ENCODE measurements around the gene TACO1. TPM values are rescaled to one million over a fixed set of nuclear protein-coding genes. Genes with fewer than 3 reads are reported as not detected.

The TACO1 gene
- total and polyA plus RNA-seq, 2 of the 4 experiments (the other 2 are of a cell fraction) = 6.5 to 28.8 TPM

GRCh38 chr17:63596856-63597586 lies 3.7 kb upstream of the TACO1 start:
- H3K9me1 ChIP-seq (ENCODE audit: insufficient read depth, low read length) = 0 out of 2 replicates have a peak, but pooled peaks cover 3% of the 10 kb centered on the region
- H2BK15ac ChIP-seq (ENCODE audit: low read depth, low read length) = no peak overlapping the region
- peaks cover 8% of the 10 kb centered on the region for H3K4me1 ChIP-seq (ENCODE audit: control insufficient read depth, insufficient read depth, low read length)
- peaks cover 15% of the 10 kb centered on the region for H3K36me3 ChIP-seq (ENCODE audit: control insufficient read depth, insufficient read depth, low read length)
- no peak overlapping the region for H2BK5ac ChIP-seq (ENCODE audit: low read depth, low read length, poor library complexity, severe bottlenecking)
- ATAC-seq (ENCODE audit: low read depth) (no peak), DNase-seq (no peak)
- no peak overlapping the region for H4K5ac ChIP-seq (ENCODE audit: low read depth, low read length)
- no peaks in the 10 kb centered on the region for H3K9me3 ChIP-seq (ENCODE audit: control insufficient read depth, insufficient read depth, low read length)
- intact Hi-C loops (cut with micrococcal nuclease) = no loop called here
- H2BK20ac ChIP-seq (ENCODE audit: low read depth, low read length) = no peak overlapping the region
- no peak overlapping the region for H3K14ac ChIP-seq (replicated peaks; ENCODE audit: low read depth, low read length)
- H4K8ac ChIP-seq (ENCODE audit: low read depth in 2 of 2, low read length in 2 of 2) = no peak overlapping the region
- no peak overlapping the region for H3K9ac ChIP-seq (ENCODE audit: low read depth, low read length)
- H2BK120ac ChIP-seq (ENCODE audit: low read depth, low read length) = no peak overlapping the region
- H3K18ac ChIP-seq (ENCODE audit: low read depth, low read length) = no peak overlapping the region
- no TSS peak for BruUV-seq (replicated peaks)
- no peak overlapping the region for H3K4me3 ChIP-seq (ENCODE audit: insufficient read depth, low read depth, low read length)
- no peak overlapping the region for H3K56ac ChIP-seq (ENCODE audit: extremely low read depth, insufficient read depth, low read length)
- no peak overlapping the region for H2AK9ac ChIP-seq (replicated peaks; ENCODE audit: low read depth, low read length, poor library complexity)
- dilution Hi-C loops (cut with HindIII; ENCODE audit: low sequenced_read_pairs, unreplicated experiment) = no loop called here
- H3K23ac ChIP-seq (ENCODE audit: low read depth, low read length) = no peak overlapping the region
- no peak overlapping the region for H2AK5ac ChIP-seq (ENCODE audit: low read depth, low read length)
- WGBS, 2 experiments (ENCODE audit: extremely low coverage in 2 of 2, insufficient read length in 1 of 2) = no CpG with 5 or more reads among the region's 6 CpGs
- ChIA-PET POLR2A (ENCODE audit: unreplicated experiment) (no interaction called here), CTCF (interaction anchor here (0.7 kb wide), 1 partner anchor 172 kb away, joined by 3 read pairs; no protein-coding TSS in a partner anchor)
- no peak overlapping the region for H4K91ac ChIP-seq (ENCODE audit: insufficient read depth, low read depth, low read length)
- H3K4ac ChIP-seq (ENCODE audit: low read depth, low read length) = no peak overlapping the region
- H2AFZ ChIP-seq (replicated peaks; ENCODE audit: low read length, poor library complexity) = no peak overlapping the region
- H3K4me2 ChIP-seq (ENCODE audit: low read depth, low read length) = no peak overlapping the region
- in situ Hi-C loops (cut with MboI; ENCODE audit: low sequenced_read_pairs) = no loop called here
- H3K27me3 ChIP-seq (ENCODE audit: control insufficient read depth, insufficient read depth, low read length) = no peaks in the 10 kb centered on the region
- no peak overlapping the region for H3K27ac ChIP-seq (ENCODE audit: insufficient read depth, low read length)
- peaks cover 6 to 30% of the 10 kb centered on the region in 2 experiments; a peak in 3 of 4 replicates for H3K79me1 ChIP-seq (ENCODE audit: low read depth in 1 of 2, low read length in 2 of 2)
- TF ChIP-seq RFX5 (IDR thresholded peaks at IDR 0.05; ENCODE audit: low read depth, low read length) = no peak
- no peak for TF ChIP-seq MXI1 (IDR thresholded peaks at IDR 0.05; ENCODE audit: borderline replicate concordance, low read depth, low read length)
- no peak for TF ChIP-seq MAFK (IDR thresholded peaks at IDR 0.05; ENCODE audit: low read depth, low read length)
- no peak for TF ChIP-seq FOS (IDR thresholded peaks at IDR 0.05; ENCODE audit: low read depth, low read length)
- TF ChIP-seq RAD21 (IDR thresholded peaks at IDR 0.05; ENCODE audit: low read length) = no peak
- no peak for TF ChIP-seq SMC3 (IDR thresholded peaks at IDR 0.05; ENCODE audit: low read depth, low read length)
- no peak for TF ChIP-seq NFE2L2 (IDR thresholded peaks at IDR 0.05; ENCODE audit: low read depth, low read length)
- H4K20me1 ChIP-seq (ENCODE audit: insufficient read depth, low read length) = no peaks in the 10 kb centered on the region
